Hematopoietic multipotent progenitor cell treated with erythropoietin and hydrocortisone succinate and interleukin-3 and kit ligand, for 4 days (in vitro differentiated cells): ENCODE data around the gene TBC1D10B.
"Not testable (repeated sequence)": the region's sequence is repeated elsewhere in the genome, so short reads cannot be mapped to it uniquely, and the experiment has no call there.

Experiments used
- DNase-seq: peaks from one replicate; pipeline ENCODE4 v3.0.0-alpha.2; 2015

TBC1D10B gene

GRCh38 chr16:30397056-30397455 lies 26.8 kb upstream of the TBC1D10B start:
- DNase-seq: peak; percentile 70

DNA sequence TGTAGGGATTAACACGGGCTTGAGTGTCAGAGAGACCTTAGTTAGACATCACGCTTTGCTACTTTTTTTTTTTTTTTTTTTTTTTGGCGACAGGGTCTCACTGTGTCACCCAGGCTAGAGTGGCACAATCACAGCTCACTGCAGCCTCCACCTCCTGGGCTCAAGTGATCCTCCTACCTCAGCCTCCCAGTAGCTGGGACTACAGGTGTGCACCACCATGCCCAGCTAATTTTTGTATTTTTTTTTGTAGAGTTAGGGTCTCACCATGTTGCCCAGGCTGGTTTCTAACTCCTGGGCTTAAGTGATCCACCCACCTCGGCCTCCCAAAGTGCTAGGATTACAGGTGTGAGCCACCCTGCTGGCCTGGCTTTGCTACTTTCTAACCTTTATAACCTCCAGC lies 26.3 kb upstream of the TBC1D10B start:
- DNase-seq: not testable (repeated sequence)

- DNase-seq: peak; percentile 56
Measured at GRCh38 chr16:30395992-30396585, 25.8 kb upstream of the TBC1D10B start.

DNA sequence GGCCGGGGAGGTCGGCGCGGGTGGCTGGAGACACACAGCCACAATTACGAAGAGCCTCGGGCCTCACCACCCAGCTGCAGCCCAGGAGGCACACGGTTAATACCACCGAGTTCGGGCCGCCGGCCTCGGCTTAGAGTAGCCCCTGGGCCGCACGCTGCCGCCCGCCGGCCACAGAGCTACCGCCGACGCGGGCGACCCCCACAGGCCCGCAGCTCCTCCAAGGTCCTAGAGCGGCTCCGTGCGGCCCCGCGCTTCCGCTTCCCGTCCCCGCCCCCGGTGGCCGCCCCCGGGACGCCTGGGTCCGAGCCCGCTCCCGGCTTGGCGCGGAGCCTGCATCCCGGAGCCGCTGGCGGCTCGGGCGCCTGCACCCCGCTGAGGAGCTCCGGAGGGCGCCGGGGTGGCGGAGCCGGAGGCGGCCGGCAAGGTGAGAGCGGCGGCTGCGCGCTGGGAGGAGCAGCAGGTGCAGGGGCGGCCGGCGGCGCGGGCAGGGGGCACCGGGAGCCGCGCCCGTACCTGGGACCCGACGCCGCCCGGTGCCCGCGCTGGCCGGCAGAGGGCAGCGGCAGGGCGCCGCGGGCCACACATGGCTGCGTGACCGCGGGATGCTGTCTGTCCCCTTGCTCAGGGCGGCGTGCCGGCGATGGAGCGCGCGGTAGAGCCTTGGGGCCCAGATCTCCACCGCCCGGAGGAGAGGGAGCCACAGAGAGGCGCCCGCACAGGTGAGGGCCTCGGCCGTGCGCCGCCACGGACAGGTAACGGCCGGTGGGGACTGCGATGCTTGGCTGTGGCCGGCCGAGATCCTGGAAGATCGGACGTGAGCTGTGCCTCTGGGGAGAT lies 25.1 kb upstream of the TBC1D10B start, which contains the start of gene ZNF48:
Gene ZNF48 (plus strand): TSS at position 266 of the 837 bp plus-strand sequence. CDS start 375 bp downstream, at position 641.
- peak; percentile 93 for DNase-seq

DNA sequence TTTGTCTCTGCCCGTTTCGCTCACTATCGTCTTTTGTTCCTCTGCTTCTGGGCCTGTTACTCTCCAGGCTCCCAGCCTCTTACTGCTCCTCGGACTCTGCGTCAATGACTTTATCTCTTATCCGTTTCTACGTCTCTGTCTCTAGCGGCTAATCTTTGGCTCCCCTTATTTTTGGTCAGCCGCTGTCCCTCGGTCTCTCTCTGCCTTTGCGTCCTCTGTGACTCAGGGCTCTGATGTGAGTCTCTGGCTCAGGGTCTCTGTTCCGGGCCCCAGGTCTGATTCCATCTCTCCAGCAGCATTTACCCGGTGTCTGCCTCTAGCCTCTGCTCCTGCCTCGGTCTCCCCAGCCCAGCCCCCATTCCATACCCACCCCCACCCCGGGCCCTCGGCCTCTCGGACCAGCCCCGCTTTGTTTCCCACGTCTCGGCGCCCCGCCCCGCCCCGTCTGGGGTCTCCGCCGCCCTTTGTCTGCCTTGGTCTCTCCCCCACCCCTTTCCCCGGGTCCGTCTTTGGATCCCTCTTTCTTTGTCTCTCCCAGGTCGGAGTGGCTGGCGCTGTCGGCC lies 24.4 kb upstream of the TBC1D10B start:
- peak; percentile 43 for DNase-seq

DNA sequence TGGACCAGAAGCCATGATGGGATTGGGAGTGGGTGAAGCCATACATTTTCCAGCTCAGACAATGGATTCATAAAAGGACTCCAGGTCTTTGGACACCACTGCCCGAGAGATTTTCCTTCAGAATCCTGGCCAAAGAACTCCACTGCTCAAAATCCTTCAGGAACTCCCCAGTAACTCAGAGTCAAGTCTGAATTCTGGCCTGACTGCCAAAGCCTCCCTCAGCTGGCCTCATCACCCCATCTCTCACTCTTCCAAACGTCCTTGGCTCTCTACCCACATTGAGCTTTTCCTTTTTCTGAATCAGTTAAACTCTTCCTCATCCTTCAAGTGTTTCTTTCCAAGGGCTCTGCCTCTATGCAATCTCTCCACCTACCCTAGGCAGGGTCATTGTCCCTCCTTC lies 13.2 kb upstream of the TBC1D10B start:
- no peak for DNase-seq

DNA sequence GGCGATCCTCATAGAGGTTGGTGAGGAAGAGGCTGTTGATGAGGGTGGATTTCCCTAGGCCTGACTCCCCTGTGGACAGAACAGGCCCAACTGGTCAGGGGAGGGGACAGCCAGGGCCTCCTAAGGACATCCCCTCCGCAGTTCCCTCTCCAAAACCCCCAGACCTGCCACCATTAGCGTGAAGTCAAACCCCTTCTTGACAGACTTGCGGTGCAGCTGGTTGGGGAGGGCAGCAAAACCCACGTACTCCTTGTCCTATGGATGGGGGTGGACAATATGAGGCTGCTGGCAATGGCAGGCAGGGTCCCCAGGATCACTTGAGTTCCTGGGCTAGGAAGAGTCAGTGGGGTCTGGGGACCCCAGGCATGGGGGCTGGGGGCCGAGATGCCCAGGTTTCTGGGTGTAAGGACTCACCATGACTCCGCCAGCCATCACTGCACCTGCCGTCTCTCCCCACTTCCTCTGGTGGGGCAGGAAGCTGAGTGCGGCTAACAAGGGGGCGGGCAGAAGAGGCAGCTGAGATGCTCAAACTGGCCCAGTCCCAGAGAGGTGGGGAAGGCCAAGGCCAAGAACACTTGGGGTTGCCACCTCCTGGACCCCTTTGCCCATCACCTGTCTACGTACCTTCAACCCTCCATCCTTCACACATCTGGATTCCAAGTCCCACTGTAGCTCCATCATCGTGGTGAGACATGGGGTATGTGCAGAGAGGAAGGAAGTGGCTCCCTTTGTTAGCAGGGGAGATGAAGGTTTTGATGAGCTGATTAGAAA lies 12.0 kb upstream of the TBC1D10B start, which contains the start of gene SEPTIN1:
Gene SEPTIN1 (minus strand): TSS at position 451 of the 771 bp plus-strand sequence. CDS start 19 bp downstream, at position 432.
- peak; percentile 63 for DNase-seq

DNA sequence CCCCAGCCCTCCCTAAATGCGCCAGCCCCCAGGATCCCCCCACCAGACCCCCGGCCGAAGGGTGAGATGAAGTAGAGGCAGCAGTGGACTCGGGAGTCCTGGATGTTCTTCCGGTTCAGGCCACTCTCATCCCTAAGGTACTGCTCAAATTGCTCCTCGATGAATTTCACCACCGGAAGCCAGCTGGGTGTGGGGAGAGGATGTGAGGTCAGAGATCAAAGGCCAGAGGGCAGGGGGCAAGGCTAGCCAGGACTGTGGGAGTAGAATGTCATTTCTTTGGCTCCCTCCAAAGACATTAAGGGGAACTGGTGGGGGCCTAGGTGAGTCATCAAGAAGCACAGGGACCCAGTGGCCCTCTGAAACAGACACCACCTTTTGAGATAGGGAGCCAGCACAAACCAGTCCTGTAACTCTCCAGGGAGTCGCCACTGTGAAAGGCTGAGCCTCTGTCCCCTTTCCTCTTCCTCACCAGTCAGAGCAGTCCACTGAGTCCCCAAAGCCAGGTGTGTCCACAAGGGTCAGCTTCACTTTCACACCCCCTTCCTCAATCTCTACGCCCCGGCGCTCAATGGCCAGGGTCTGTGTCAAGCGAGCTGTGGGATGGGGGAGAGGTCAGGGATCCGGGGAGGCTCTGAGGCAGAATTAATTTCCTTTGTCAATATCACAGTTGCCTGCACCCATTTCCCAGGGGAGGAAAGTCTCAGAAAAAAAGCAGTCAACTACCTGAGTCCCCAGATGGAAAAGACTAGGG lies 11.2 kb upstream of the TBC1D10B start:
- DNase-seq: peak; percentile 42

- DNase-seq: no peak
Measured at GRCh38 chr16:30380803-30381208, 10.5 kb upstream of the TBC1D10B start.

DNA sequence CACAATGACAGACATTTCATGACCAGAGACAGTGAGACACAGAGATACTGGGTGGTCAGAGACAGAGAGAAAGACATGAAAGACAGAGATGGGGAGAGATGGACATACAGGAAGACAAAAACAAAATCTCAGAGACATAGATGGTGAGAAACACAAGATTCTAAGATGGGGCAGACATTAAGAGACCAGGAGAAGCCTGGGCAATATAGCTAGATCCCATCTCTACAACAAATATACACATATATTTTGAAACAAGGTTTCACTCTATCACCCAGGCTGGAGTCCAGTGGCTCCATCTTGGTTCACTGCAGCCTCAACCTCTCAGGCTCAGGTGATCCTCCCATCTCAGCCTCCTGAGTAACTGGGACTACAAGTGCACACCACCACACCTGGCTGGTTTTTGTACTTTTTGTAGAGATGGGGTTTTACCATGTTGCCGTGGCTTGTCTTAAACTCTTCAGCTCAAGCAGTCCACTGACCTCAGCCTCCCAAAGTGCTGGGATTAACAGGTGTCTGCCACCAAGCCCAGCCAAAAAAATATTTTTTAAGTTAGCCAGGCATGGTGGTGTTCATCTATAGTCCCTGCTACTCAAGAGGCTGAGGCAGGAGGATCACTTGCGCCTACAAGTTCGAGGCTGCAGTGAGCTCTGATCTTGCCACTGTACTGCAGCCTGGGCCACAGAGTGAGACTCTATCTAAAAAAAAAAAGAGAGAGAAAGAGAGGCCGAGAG lies 9.9 kb upstream of the TBC1D10B start:
- no peak for DNase-seq

DNA sequence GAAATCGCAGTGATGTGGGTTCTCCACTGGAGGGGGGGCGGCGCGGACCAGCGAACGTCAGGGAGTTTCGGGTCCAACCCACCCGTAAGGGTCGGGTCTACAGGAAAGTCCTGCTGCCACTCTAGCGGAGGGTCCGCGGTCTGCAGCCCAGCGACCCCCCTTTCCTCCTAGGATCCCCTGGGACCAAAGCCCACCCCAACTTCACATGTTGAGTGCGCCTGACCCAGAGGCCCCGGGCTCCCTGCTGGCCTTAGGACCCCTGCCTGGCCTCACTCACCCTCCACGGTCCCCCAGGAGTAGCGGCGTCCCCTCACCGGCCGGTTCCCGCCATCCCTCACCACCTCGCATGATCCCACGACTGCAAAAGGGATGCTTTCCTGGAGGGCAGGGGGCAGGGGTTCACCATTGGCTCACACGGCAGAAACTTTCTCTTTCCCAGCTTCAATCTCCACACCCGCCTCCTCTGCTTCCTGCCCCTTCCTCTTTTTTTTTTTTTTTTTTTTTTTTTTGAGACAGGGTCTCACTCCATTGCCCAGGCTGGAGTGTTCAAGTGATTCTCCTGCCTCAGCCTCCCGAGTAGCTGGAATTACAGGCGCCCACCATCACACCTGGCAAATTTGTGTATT lies 9.0 kb upstream of the TBC1D10B start:
- DNase-seq: no peak

DNA sequence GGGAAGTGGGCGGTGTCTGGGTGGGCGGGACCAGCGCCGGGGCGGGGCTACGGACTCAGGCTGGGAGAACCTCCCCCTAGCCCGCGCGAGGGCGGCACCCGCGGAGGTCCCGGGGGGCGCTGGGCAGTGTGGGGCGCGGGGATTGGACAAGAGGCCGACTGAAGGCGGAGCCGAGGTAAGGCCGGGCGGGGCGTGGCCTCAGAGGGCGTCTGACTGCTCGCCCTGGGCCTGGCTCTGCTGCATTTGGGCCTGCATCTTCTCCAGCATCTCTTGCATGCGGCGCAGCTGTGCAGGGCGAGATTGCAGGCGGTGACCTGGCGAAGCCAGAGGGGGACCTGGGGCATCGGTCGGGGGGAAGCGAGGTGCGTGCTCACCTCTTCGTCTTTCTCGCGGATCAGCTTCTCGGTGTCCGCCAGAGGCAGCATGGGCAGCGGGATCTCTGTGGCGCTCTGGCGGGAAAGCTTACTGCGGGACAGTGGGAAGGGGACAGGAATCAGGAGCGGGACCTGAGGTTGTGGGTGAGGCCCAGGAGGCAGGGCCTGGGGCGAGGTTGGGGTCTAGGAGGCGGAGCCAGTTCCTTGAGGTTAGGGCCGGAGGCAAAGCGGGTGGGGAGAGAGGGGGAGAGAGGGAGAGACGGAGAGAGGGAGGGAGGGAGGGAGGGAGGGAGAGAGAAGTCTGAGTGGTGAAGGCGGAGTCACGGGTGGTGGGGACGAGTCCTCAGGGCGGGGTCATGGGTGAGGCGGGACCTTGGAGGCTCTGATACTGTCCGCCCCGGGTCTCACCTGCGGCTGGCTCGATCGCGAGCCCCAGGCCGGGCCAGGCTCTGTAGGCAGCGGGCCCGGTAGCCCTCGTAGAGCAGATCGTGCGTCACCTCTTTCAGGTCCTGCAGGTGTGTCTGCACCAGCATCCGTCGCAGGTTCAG lies 8.2 kb upstream of the TBC1D10B start:
- peak; percentile 99 for DNase-seq

- DNase-seq: peak; percentile 96
Measured at GRCh38 chr16:30377812-30378235, 7.5 kb upstream of the TBC1D10B start.

DNA sequence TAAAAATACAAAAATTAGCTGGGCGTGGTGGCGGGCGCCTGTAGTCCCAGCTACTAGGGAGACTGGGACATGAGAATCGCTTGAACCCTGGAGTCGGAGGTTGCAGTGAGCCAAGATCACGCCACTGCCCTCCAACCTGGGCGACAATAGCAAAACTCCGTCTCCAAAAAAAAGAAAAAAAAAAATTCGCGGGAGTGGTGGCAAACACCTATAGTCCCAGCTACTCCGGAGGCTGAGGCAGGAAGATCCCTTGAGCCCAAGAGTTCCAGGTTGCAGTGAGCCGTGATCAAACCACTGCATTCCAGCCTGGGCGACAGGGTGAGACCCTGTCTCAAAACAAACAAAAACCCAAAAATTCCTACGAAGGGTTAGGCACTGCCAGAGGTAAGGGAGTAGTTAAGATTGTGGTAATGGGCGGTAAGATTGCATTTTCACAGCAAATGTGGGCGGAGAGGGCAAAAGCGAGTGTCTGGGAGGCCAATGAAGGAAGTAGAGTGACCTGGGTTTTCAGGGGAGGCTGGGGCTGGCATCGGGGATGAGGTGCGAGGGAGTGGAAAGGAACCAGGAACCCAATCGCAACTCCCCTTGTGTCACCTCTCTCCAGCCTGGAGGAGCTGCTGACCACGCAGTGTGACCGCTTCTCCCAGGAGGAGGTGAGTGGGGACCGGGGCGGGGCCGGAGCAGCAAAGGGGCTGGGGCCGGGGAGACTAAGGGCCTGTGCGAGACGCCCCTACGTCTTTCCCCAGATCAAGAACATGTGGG lies 6.9 kb upstream of the TBC1D10B start:
- peak; percentile 82 for DNase-seq

GRCh38 chr16:30376461-30376902 lies 6.2 kb upstream of the TBC1D10B start:
- no peak for DNase-seq

GRCh38 chr16:30375864-30376263 lies 5.6 kb upstream of the TBC1D10B start:
- no peak for DNase-seq

DNA sequence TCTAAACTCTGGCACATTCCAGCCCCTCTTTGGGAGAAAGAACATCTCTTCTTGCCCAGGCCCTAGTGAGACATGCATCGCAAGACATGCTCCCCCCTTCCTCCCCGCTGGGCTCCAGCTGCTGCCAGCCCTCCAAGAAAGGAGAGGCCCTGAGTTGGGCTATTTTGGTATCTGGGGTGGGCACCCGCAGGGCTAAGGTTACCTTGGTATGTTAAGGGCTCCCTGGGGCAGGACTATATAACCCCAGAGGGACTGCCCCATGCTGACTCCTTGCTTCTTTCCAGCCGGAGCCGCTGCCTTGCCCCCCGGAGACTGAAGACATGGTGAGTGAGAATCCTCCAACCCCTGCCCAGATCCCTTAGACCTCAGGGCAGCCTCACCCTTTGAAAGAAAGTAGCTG lies 4.2 kb upstream of the TBC1D10B start, which contains the start of gene MYL11:
Gene MYL11 (plus strand): TSS at position 265 of the 400 bp plus-strand sequence. CDS start 56 bp downstream, at position 321.
- DNase-seq: no peak

GRCh38 chr16:30372725-30373124 lies 2.4 kb upstream of the TBC1D10B start:
- DNase-seq: no peak
